ENCODE measurements around the gene KIAA1217.
"Not testable (repeated sequence)": the region's sequence is repeated elsewhere in the genome, so short reads cannot be mapped to it uniquely, and the experiment has no call there.

Gene KIAA1217

GRCh38 chr10:24482713-24483112 lies 273.8 kb downstream of the KIAA1217 start:
- H3K9me3 ChIP-seq (ENCODE audit: control insufficient read depth, insufficient read depth, low read depth, low read length); H3K27ac ChIP-seq (ENCODE audit: extremely low read depth, low read depth, low read length); H3K36me3 ChIP-seq (ENCODE audit: control insufficient read depth in 2 of 2, insufficient read depth in 1 of 2, low read length in 2 of 2); H3K4me1 ChIP-seq (ENCODE audit: control insufficient read depth, insufficient read depth, low read length); POLR2A ChIA-PET; H3K4me3 ChIP-seq (ENCODE audit: low read depth, low read length): not testable (repeated sequence)
- CTCF ChIA-PET, result interaction anchor here (0.7 kb wide), 1 partner anchor 857 kb away, joined by 3 read pairs; no protein-coding TSS in a partner anchor
- peak; percentile 85 for TF ChIP-seq ZNF121 (tag by site-specific recombination; IDR thresholded peaks at IDR 0.05)

- ChIA-PET POLR2A (no interaction called here), CTCF (interaction anchor here (1.0 kb wide), 2 partner anchors 19 to 35 kb away, joined by 3 read pairs; no protein-coding TSS in a partner anchor)
- Histone ChIP-seq H3K4me3 (ENCODE audit: low read depth, low read length) (no peak overlapping the region), H3K4me1 (ENCODE audit: control insufficient read depth, insufficient read depth, low read length) (0 out of 2 replicates have a peak, but pooled peaks cover 2% of the 10 kb centered on the region), H3K27ac (ENCODE audit: extremely low read depth, low read depth, low read length) (no peak overlapping the region), H3K9me3 (ENCODE audit: control insufficient read depth, insufficient read depth, low read depth, low read length) (no peaks in the 10 kb centered on the region), H3K36me3 (ENCODE audit: control insufficient read depth in 2 of 2, insufficient read depth in 1 of 2, low read length in 2 of 2) (peaks cover 0 to 5% of the 10 kb centered on the region in 2 experiments; a peak in 1 of 3 replicates)
- TF ChIP-seq ZBTB17 (tag by site-specific recombination; IDR thresholded peaks at IDR 0.05) (0 out of 2 replicates have a peak, but pooled peaks have one; percentile 14), ZBTB6 (tag by site-specific recombination; IDR thresholded peaks at IDR 0.05) (peak; percentile 62; the same call in 1 of the 2 replicates), BCL11B (tag by site-specific recombination; IDR thresholded peaks at IDR 0.05; ENCODE audit: low read depth) (no peak), ZNF24 (tag by site-specific recombination; IDR thresholded peaks at IDR 0.05) (no peak), ZNF449 (tag by site-specific recombination; IDR thresholded peaks at IDR 0.05) (0 out of 2 replicates have a peak, but pooled peaks have one; percentile 28), ZNF341 (tag by site-specific recombination; IDR thresholded peaks at IDR 0.05; ENCODE audit: low read depth) (no peak), AEBP2 (tag by site-specific recombination; IDR thresholded peaks at IDR 0.05; ENCODE audit: borderline replicate concordance) (no peak), INSM2 (tag by site-specific recombination; IDR thresholded peaks at IDR 0.05) (no peak), MZF1 (tag by site-specific recombination; IDR thresholded peaks at IDR 0.05; ENCODE audit: borderline replicate concordance) (no peak), ZNF211 (tag by site-specific recombination; IDR thresholded peaks at IDR 0.05; ENCODE audit: low read depth) (no peak), ZNF140 (tag by site-specific recombination; IDR thresholded peaks at IDR 0.05) (no peak), ZNF747 (tag by site-specific recombination; IDR thresholded peaks at IDR 0.05) (no peak), SCRT2 (tag by site-specific recombination; IDR thresholded peaks at IDR 0.05) (peak; percentile 53; the same call in 1 of the 2 replicates), ZBTB1 (tag by site-specific recombination; IDR thresholded peaks at IDR 0.05) (no peak), GLIS1 (tag by site-specific recombination; IDR thresholded peaks at IDR 0.05) (0 out of 2 replicates have a peak, but pooled peaks have one; percentile 17), ATF2 (tag by site-specific recombination; IDR thresholded peaks at IDR 0.05; ENCODE audit: low read depth) (no peak), ZNF223 (tag by site-specific recombination; IDR thresholded peaks at IDR 0.05) (no peak), ZNF670 (tag by site-specific recombination; IDR thresholded peaks at IDR 0.05; ENCODE audit: low read depth) (no peak), KLF9 (tag by site-specific recombination; IDR thresholded peaks at IDR 0.05; ENCODE audit: low read depth) (no peak), CTCF (tag by site-specific recombination; IDR thresholded peaks at IDR 0.05) (no peak), ZBTB8A (tag by site-specific recombination; IDR thresholded peaks at IDR 0.05) (no peak), ZSCAN16 (tag by site-specific recombination; IDR thresholded peaks at IDR 0.05) (no peak), KLF17 (tag by site-specific recombination; IDR thresholded peaks at IDR 0.05) (peak; percentile 76)
Measured at GRCh38 chr10:24483701-24484100, 274.8 kb downstream of the KIAA1217 start.
